Loucy (cell line): ENCODE data around the gene KCND2.
"Not testable (repeated sequence)": the region's sequence is repeated elsewhere in the genome, so short reads cannot be mapped to it uniquely, and the experiment has no call there.

ENCODE experiments used
- H2AFZ ChIP-seq: fragments of 200-600 bp; sonication (generic); 2 replicates; pipeline ENCODE4 v1.6.0; 2016; ENCODE audit warnings: antibody characterized with exemption, mild to moderate bottlenecking, low read length, moderate library complexity
- H3F3A ChIP-seq: fragments of 200-600 bp; 2 replicates; pipeline ENCODE4 v1.6.0; 2016; ENCODE audit warnings: antibody characterized with exemption, low read depth, mild to moderate bottlenecking
- H3K27me3 ChIP-seq: fragments of 200-600 bp; sonication (generic); 2 replicates; pipeline ENCODE4 v1.6.1; 2014; ENCODE audit warnings: low read length, mild to moderate bottlenecking; ENCODE audit not compliant: insufficient read depth, poor library complexity, severe bottlenecking
- H3K36me3 ChIP-seq: fragments of 200-600 bp; sonication (generic); 2 replicates; pipeline ENCODE4 v1.6.1; 2016; ENCODE audit warnings: low read length; ENCODE audit not compliant: insufficient read depth
- H3K4me1 ChIP-seq: fragments of 200-600 bp; sonication (generic); 2 replicates; pipeline ENCODE4 v1.5.1; 2014; ENCODE audit warnings: low read length, mild to moderate bottlenecking; ENCODE audit not compliant: insufficient read depth, poor library complexity, severe bottlenecking
- H3K4me2 ChIP-seq: fragments of 200-600 bp; sonication (generic); 2 replicates; pipeline ENCODE4 v1.6.0; 2014; ENCODE audit warnings: antibody characterized with exemption, low read length, low read depth, mild to moderate bottlenecking; ENCODE audit not compliant: poor library complexity, severe bottlenecking
- H3K4me3 ChIP-seq: fragments of 200-600 bp; sonication (generic); 2 replicates; pipeline ENCODE4 v1.5.1; 2014; ENCODE audit warnings: low read length, mild to moderate bottlenecking, mixed read lengths; ENCODE audit not compliant: poor library complexity, severe bottlenecking
- H3K79me2 ChIP-seq: fragments of 200-600 bp; sonication (generic); 2 replicates; pipeline ENCODE4 v1.6.1; 2014; ENCODE audit warnings: low read length; ENCODE audit not compliant: insufficient read depth
- H3K9ac ChIP-seq: fragments of 200-600 bp; sonication (generic); 2 replicates; pipeline ENCODE4 v1.6.0; 2014; ENCODE audit warnings: mild to moderate bottlenecking, low read depth, low read length, moderate library complexity; ENCODE audit not compliant: poor library complexity, severe bottlenecking
- H3K9me2 ChIP-seq: fragments of 200-600 bp; sonication (generic); replicated peaks from 2 replicates; pipeline ENCODE4 v1.6.1; 2016; ENCODE audit warnings: low read depth, low read length, mixed read lengths
- H3K9me3 ChIP-seq: fragments of 200-600 bp; sonication (generic); 2 replicates; pipeline ENCODE4 v1.6.1; 2014; ENCODE audit warnings: mild to moderate bottlenecking, antibody characterized with exemption, low read length, low read depth; ENCODE audit not compliant: insufficient read depth
- H4K20me1 ChIP-seq: fragments of 200-600 bp; sonication (generic); 2 replicates; pipeline ENCODE4 v1.6.0; 2014; ENCODE audit warnings: antibody characterized with exemption, low read length, mild to moderate bottlenecking; ENCODE audit not compliant: insufficient read depth, poor library complexity, severe bottlenecking
- CTCF ChIP-seq: fragments of 200-600 bp; sonication (generic); conservative IDR thresholded peaks from 2 replicates; pipeline ENCODE4 v1.5.1; 2014; ENCODE audit warnings: mild to moderate bottlenecking, antibody characterized with exemption, low read length
- EZH2phosphoT487 ChIP-seq: fragments of 200-600 bp; IDR thresholded peaks from 2 replicates; pipeline ENCODE4 v1.6.1; 2018; ENCODE audit warnings: antibody characterized with exemption, mild to moderate bottlenecking, moderate library complexity, borderline replicate concordance

The KCND2 gene

GRCh38 chr7:120780938-120781337, 508.0 kb downstream of the KCND2 start:
- Histone ChIP-seq H3K4me2 (no peak overlapping the region), H3K4me3 (no peak overlapping the region), H3K9me2 (no peaks in the 10 kb centered on the region), H2AFZ (no peak overlapping the region), H3K36me3 (no peaks in the 10 kb centered on the region), H3K9ac (no peak overlapping the region), H3K79me2 (no peaks in the 10 kb centered on the region), H3K9me3 (no peaks in the 10 kb centered on the region), H3K27me3 (no peaks in the 10 kb centered on the region), H4K20me1 (no peaks in the 10 kb centered on the region), H3K4me1 (no peaks in the 10 kb centered on the region), H3F3A (no peaks in the 10 kb centered on the region)
- no peak for TF ChIP-seq CTCF
- TF ChIP-seq EZH2phosphoT487: no peak

- not testable (repeated sequence) for H3K4me2 ChIP-seq, H3K79me2 ChIP-seq, H2AFZ ChIP-seq, H3F3A ChIP-seq, H3K4me1 ChIP-seq, H3K9me2 ChIP-seq, H3K9me3 ChIP-seq, H3K4me3 ChIP-seq, H3K9ac ChIP-seq, H3K27me3 ChIP-seq, H3K36me3 ChIP-seq, H4K20me1 ChIP-seq
Observed at GRCh38 chr7:120781924-120782323, 508.9 kb downstream of the KCND2 start.

DNA sequence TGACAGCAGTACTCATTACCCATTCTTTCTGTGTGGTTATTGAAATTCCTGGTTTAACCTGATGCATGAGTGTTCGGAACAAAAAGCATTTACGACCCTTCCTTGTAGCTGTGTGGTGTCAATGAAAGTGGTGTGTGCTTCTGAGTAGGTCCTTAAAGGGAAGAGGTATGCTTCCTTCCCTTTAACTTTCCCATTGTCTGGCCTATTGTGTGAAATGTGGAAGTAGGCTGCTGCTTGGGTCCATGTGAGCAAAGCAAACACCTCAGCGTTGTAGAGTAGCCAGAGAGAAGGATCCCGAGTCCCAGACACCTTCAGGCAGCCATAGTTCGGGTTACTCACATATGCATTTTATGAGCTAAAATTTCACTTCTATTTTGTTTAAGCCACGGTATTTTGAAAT, 510.3 kb downstream of the KCND2 start:
- Histone ChIP-seq H3K4me1 (no peaks in the 10 kb centered on the region), H4K20me1 (no peaks in the 10 kb centered on the region), H3K79me2 (no peaks in the 10 kb centered on the region), H3K9ac (no peak overlapping the region), H3K4me2 (no peak overlapping the region), H3K36me3 (no peaks in the 10 kb centered on the region), H3K9me2 (no peaks in the 10 kb centered on the region), H3F3A (no peaks in the 10 kb centered on the region), H3K27me3 (no peaks in the 10 kb centered on the region), H3K4me3 (no peak overlapping the region), H3K9me3 (no peaks in the 10 kb centered on the region), H2AFZ (no peak overlapping the region)
- TF ChIP-seq CTCF: no peak
- TF ChIP-seq EZH2phosphoT487: no peak

DNA sequence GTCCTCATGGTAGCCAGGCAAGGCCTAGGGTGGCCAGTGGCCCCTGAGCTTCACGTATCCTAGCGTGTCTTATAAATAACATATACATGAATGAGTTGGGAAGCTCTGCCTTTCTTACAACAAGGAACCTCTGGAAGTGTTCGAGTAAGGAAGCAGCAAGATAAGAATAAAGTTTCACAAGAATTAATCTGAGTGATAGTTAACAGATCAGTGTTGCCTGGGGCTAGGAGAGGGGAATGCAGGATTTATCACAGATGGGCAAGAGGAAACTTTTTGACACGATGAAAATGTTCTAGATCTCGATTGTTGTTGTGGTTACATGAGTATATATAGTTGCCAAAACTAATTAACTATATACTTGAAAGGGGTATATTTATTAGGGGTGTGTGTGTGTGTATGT, 510.7 kb downstream of the KCND2 start:
- no peaks in the 10 kb centered on the region for H3K4me1 ChIP-seq
- no peaks in the 10 kb centered on the region for H4K20me1 ChIP-seq
- no peak overlapping the region for H3K9ac ChIP-seq
- no peaks in the 10 kb centered on the region for H3K36me3 ChIP-seq
- H3K79me2 ChIP-seq: no peaks in the 10 kb centered on the region
- no peak overlapping the region for H2AFZ ChIP-seq
- H3K4me3 ChIP-seq: no peak overlapping the region
- no peak overlapping the region for H3K4me2 ChIP-seq
- H3K9me3 ChIP-seq: no peaks in the 10 kb centered on the region
- H3F3A ChIP-seq: no peaks in the 10 kb centered on the region
- H3K27me3 ChIP-seq: no peaks in the 10 kb centered on the region
- no peak for TF ChIP-seq EZH2phosphoT487
- TF ChIP-seq CTCF: no peak
- no peaks in the 10 kb centered on the region for H3K9me2 ChIP-seq
